ENCODE results near the gene CXCL16. TPM values are rescaled to one million over a fixed set of nuclear protein-coding genes. Genes with fewer than 3 reads are reported as not detected.
A peak's percentile ranks its signal among the peaks of the same experiment; 100 is the strongest.

Gene CXCL16
- total RNA-seq, 1 experiment from 2014 or later = 4.5 TPM

GRCh38 chr17:4785311-4786105, 45.8 kb upstream of the CXCL16 start:
- no peak overlapping the region for H3K27ac Mint-ChIP-seq
- Histone ChIP-seq H3K14ac (ENCODE audit: insufficient read depth, low read length) (no peak overlapping the region; the same call in 1 of the 2 replicates), H3K9me3 (ENCODE audit: control insufficient read depth, low read depth, low read length) (no peaks in the 10 kb centered on the region), H2BK5ac (ENCODE audit: insufficient read length, low read length) (no peak overlapping the region), H2AFZ (ENCODE audit: low read length) (no peak overlapping the region), H3K9ac (ENCODE audit: extremely low read depth, insufficient read length, low read length) (no peak overlapping the region), H4K5ac (ENCODE audit: insufficient read length, low read depth, low read length) (no peak overlapping the region), H4K91ac (ENCODE audit: insufficient read length, low read depth, low read length) (no peak overlapping the region), H2AK5ac (ENCODE audit: insufficient read length, low read length) (no peak overlapping the region), H3K79me1 (ENCODE audit: insufficient read depth, low read depth, low read length, poor library complexity, severe bottlenecking) (no peaks in the 10 kb centered on the region), H3K4me1 (ENCODE audit: insufficient read depth, low read length) (peaks cover 2% of the 10 kb centered on the region; the same call in 1 of the 2 replicates), H4K20me1 (ENCODE audit: control insufficient read depth, insufficient read depth, insufficient read length) (peaks cover 3% of the 10 kb centered on the region), H3K56ac (ENCODE audit: insufficient read length, low read depth, low read length) (no peak overlapping the region), H3T11ph (ENCODE audit: low read length) (no peak overlapping the region), H3K18ac (ENCODE audit: insufficient read length, low read depth, low read length) (no peak overlapping the region), H3K23ac (ENCODE audit: insufficient read length, low read depth, low read length) (no peak overlapping the region), H2BK15ac (ENCODE audit: low read depth, low read length) (no peak overlapping the region), H4K8ac (replicated peaks; ENCODE audit: insufficient read length, low read depth, low read length) (no peak overlapping the region), H2BK20ac (ENCODE audit: low read depth, low read length, poor library complexity, severe bottlenecking) (no peak overlapping the region), H3K4me2 (ENCODE audit: insufficient read depth, insufficient read length, low read length) (peak overlapping the region; percentile 11), H2BK12ac (ENCODE audit: insufficient read length, low read depth, low read length) (no peak overlapping the region), H3K27me3 (ENCODE audit: insufficient read depth, low read length) (peaks cover 47% of the 10 kb centered on the region), H3K4ac (ENCODE audit: low read depth, low read length) (no peak overlapping the region), H2BK120ac (ENCODE audit: low read depth, low read length, poor library complexity, severe bottlenecking) (no peak overlapping the region), H3K23me2 (ENCODE audit: insufficient read length, low read depth, low read length, poor library complexity, severe bottlenecking) (peaks cover 17% of the 10 kb centered on the region), H3K27ac (ENCODE audit: insufficient read length, low read depth, low read length) (no peak overlapping the region), H3K79me2 (ENCODE audit: insufficient read depth, low read length) (no peaks in the 10 kb centered on the region)
- no CpG with 5 or more reads among the region's 61 CpGs for WGBS (ENCODE audit: extremely low coverage, insufficient read length, low lambda C conversion rate)
- H3K36me3 Mint-ChIP-seq (ENCODE audit: insufficient read depth in 1 of 3, low read depth in 3 of 3) = no peaks in the 10 kb centered on the region; a peak in 1 of 7 replicates
- no peak overlapping the region for H3K4me3 Mint-ChIP-seq
- peak; percentile 41 for DNase-seq
- H3K27me3 Mint-ChIP-seq (ENCODE audit: low read depth) = peaks cover 82% of the 10 kb centered on the region
- no peaks in the 10 kb centered on the region; a peak in 1 of 5 replicates for H3K9me3 Mint-ChIP-seq
- TF ChIP-seq CTCF (conservative IDR thresholded peaks at IDR 0.05) = no peak
- peaks cover 26 to 36% of the 10 kb centered on the region in 2 experiments for H3K4me1 Mint-ChIP-seq

All from H9 (cell line).